Measurements from ENCODE around the gene CCNI2. TPM values are rescaled to one million over a fixed set of nuclear protein-coding genes. Genes with fewer than 3 reads are reported as not detected.

Gene CCNI2
- total and polyA plus RNA-seq, 9 of the 15 experiments (the other 6 are each of a cell fraction or from before 2014, with no cell fraction given) = 0.05 to 1.7 (median 0.81) TPM; not detected in 5

DNA sequence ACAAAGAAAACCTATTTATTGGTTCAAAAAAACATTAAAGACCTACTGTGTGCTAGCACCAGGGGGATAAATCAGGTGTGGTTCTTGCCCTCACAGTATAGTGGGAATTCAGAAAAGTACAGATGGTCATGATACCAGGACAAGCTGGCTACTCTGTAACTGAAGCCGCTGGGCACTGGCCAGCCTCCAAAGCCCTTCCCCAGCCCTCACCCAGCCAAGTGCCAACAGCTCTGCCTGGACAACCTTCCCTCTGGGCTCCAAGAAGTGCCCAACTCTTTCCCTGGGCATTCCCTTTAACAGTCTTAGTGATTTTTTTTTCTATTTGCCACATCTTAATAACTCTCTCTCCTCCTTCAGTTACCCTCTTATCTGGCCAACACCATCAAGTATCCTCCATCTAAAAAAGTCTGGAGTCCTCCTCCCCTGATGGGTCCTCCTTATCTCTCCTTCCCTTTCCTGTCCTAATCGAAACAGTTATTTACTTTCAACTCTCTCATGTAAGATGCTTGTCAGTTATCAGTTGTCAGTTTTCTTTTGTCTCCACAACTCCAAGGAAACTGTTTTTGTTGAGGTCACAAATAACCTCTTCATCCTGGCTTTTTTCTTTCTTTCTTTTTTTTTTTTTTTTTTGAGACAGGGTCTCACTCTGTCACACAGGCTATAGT lies 43.1 kb downstream of the CCNI2 start (continued):
- TF ChIP-seq, protein P1, sequence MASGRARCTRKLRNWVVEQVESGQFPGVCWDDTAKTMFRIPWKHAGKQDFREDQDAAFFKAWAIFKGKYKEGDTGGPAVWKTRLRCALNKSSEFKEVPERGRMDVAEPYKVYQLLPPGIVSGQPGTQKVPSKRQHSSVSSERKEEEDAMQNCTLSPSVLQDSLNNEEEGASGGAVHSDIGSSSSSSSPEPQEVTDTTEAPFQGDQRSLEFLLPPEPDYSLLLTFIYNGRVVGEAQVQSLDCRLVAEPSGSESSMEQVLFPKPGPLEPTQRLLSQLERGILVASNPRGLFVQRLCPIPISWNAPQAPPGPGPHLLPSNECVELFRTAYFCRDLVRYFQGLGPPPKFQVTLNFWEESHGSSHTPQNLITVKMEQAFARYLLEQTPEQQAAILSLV (tag; IDR thresholded peaks at IDR 0.05) = no peak
- TF ChIP-seq NR2C2 (CRISPR knock-in tag; IDR thresholded peaks at IDR 0.05) (no peak), NR2C2 (tag; IDR thresholded peaks at IDR 0.05) (no peak), TCF7 (IDR thresholded peaks at IDR 0.05; ENCODE audit: borderline replicate concordance) (no peak), RBM22 (IDR thresholded peaks at IDR 0.05; ENCODE audit: low read depth, low read length, poor library complexity, severe bottlenecking) (no peak), SMARCC2 (IDR thresholded peaks at IDR 0.05; ENCODE audit: low read depth) (peak; percentile 53; the same call in 1 of the 2 replicates), GATAD2A (IDR thresholded peaks at IDR 0.05) (peak; percentile 93), LEF1 (IDR thresholded peaks at IDR 0.05) (peak; percentile 57), RBM15 (IDR thresholded peaks at IDR 0.05; ENCODE audit: insufficient read depth, low read length) (no peak), TOE1 (IDR thresholded peaks at IDR 0.05; ENCODE audit: borderline replicate concordance) (no peak), TOE1 (CRISPR knock-in tag; IDR thresholded peaks at IDR 0.05; ENCODE audit: borderline replicate concordance, low read depth) (no peak), PURB (CRISPR knock-in tag; IDR thresholded peaks at IDR 0.05; ENCODE audit: low read depth) (no peak), ASH1L (IDR thresholded peaks at IDR 0.05; ENCODE audit: borderline replicate concordance, low read depth, partially characterized antibody) (no peak), SREBF1 (IDR thresholded peaks at IDR 0.05; ENCODE audit: borderline replicate concordance, low read depth, low read length) (no peak), HNRNPLL (IDR thresholded peaks at IDR 0.05; ENCODE audit: low read depth, low read length, poor library complexity, severe bottlenecking) (no peak), KLF16 (IDR thresholded peaks at IDR 0.05) (peak; percentile 47), ZNF740 (CRISPR knock-in tag; IDR thresholded peaks at IDR 0.05) (no peak), ZNF740 (tag; IDR thresholded peaks at IDR 0.05) (0 out of 4 replicates have a peak, but pooled peaks of 1 of the 2 experiments have one; percentile 10), HDAC3 (IDR thresholded peaks at IDR 0.05; ENCODE audit: borderline replicate concordance, partially characterized antibody) (no peak), NR0B1 (IDR thresholded peaks at IDR 0.05; ENCODE audit: partially characterized antibody) (no peak), HDAC6 (IDR thresholded peaks at IDR 0.05; ENCODE audit: low read depth, low read length) (no peak), HNRNPK (IDR thresholded peaks at IDR 0.05; ENCODE audit: low read depth, low read length, poor library complexity, severe bottlenecking) (no peak), MTA1 (IDR thresholded peaks at IDR 0.05; ENCODE audit: borderline replicate concordance) (peak; percentile 84; the same call in 1 of the 2 replicates), EP300 (IDR thresholded peaks at IDR 0.05; ENCODE audit: low read length) (peak; percentile 86), NCOA2 (IDR thresholded peaks at IDR 0.05; ENCODE audit: partially characterized antibody in 2 of 2) (no peak), CBFA2T2 (conservative IDR thresholded peaks at IDR 0.05) (peak; percentile 66), JUNB (CRISPR knock-in tag; conservative IDR thresholded peaks at IDR 0.05) (no peak)

Measured in K562 (cell line).